GM19463 (cell line): ENCODE measurements around the gene LIN7C.
"Not testable (repeated sequence)": the region's sequence is repeated elsewhere in the genome, so short reads cannot be mapped to it uniquely, and the experiment has no call there.

ENCODE experiments used
- ATAC-seq: cut with Tn5 transposase; IDR thresholded peaks from one replicate; pipeline ENCODE4 v1.9.1; 2021; ENCODE audit warnings: mild to moderate bottlenecking, moderate library complexity; ENCODE audit not compliant: unreplicated experiment

The LIN7C gene

DNA sequence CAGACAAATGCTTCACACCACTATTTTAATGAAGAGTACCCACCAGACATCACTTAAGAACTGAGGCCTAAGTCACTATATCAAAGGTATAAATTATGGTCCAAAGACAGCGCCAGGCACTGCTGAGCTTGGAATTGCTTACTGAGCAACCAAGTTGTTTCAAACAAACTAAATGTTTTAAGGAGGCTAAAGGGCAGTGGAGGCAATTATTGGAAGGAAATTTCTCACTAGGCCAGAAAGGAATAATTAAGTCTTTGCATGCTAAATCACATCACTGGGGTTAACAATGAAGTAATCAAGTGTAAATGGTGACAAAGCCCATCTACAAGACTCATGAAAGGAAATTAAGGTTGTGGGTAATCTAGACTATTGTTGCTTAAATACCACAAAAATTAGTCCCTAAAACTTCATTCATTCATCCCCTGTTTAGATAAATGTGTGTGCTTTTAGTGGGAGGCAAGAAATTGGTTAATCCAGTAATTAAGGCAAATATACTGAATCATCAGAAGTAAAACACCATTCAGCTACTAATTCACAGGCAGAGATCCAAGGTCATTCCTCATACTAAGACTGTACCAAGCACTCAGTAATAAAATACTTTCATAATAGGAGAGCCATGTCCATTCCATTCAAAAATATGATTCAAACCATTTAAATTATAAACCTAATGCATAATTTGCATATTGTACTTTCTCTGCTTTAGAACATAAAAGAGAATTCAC is 55.2 kb downstream of the LIN7C start:
- ATAC-seq, result no peak

DNA sequence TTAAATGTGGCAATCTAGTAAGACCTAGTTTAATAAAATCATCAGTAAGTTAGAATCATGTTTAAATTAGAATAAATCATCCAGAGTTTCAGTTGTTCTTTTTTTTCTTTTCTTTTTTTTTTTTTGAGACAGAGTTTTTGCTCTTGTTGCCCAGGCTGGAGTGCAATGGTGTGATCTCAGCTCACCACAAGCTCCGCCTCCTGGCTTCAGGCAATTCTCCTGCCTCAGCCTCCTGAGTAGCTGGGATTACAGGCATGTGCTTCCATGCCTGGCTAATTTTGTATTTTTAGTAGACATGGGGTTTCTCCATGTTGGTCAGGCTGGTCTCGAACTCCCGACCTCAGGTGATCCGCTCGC is 58.4 kb downstream of the LIN7C start:
- ATAC-seq, result not testable (repeated sequence)

DNA sequence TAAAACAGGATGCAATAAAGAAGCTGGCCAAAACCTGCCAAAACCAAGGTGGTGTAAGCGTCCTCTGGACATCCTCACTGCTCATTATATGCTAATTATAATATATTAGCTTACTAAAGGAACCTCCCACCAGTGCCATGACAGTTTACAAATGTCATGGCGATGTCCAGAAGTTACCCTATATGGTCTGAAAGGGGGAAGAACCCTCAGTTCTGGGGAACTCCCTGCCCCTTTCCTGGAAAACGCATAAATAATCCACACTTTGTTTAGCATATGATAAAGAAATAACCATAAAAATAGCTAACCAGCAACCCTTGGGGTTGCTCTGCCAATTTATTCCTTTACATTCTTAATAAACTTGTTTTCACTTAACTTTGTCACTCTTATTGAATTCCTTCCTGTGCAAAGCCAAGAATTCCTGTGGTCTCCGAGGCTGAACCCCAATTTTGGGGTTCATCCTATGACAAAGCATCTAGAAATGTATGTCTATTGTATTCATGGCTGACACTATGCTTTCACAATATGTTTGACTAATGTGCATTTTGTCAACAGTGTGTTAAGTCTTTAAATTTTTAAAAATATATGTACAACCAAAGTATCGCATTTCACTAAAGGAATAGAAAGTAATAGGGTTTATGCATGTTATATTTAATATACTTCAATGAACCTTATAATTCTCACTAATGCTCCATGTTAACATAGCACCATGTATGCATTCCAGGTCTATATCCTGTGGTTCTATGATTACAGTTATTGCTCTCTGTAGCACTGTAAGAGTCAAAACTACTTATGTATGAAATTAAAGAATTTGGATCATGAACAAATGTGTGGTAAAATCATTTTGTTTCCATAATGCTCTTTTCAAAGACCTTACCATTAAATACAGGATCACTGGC is 59.0 kb downstream of the LIN7C start:
- no peak for ATAC-seq

DNA sequence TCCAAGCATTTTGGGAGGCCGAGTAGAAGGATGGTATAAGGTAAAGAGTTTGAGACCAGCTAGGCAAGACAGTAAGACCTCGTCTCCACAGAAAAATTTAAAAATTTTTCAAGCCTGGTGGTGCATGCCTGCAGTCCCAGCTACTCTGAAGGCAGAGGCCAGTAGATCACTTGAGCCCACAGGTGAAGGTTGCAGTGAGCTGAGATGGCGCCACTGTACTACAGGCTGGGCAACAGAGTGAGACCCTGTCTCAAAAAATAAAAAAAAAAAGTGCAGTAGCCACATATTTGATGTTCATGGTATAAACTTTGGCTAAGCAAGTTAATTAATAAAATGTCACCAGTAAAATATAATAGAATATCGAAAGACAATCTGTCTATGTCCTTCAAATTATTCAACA is 60.9 kb downstream of the LIN7C start:
- ATAC-seq, result no peak

DNA sequence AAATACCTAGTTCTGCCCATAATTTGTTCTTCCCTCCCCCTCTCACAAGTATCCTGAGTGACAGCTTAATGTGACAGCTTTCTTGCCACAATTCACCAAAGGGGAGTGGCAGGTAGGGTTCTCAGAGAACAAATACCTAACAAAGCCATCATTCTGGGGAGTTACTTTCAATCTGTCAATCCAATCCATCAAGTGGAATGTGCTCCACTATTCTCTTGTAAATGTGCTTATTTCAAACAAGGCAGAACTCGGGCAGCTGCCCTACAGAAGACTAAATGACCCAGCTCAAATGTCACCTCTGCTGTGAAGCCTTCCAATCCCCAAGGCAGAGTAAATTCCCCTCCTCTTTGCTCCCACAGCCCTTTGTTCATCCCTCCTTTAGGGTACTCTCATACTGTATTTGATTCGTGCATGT is 61.8 kb downstream of the LIN7C start:
- ATAC-seq, result no peak
